AG09319 (cell line): ENCODE results near the gene SLC24A3.

Experiments used
- DNase-seq: peaks from one replicate; pipeline ENCODE4 v3.0.0-alpha.2; 2010; ENCODE audit warnings: low read depth; ENCODE audit errors: extremely low read depth
- TF ChIP-seq, protein P1 (sequence below): IDR thresholded peaks from 2 replicates; pipeline ENCODE4 v1.5.1; 2011; ENCODE audit warnings: low read depth, mild to moderate bottlenecking, inconsistent platforms, low read length, moderate library complexity

The SLC24A3 gene

GRCh38 chr20:19328676-19329075, 116.2 kb downstream of the SLC24A3 start:
- TF ChIP-seq, protein P1, sequence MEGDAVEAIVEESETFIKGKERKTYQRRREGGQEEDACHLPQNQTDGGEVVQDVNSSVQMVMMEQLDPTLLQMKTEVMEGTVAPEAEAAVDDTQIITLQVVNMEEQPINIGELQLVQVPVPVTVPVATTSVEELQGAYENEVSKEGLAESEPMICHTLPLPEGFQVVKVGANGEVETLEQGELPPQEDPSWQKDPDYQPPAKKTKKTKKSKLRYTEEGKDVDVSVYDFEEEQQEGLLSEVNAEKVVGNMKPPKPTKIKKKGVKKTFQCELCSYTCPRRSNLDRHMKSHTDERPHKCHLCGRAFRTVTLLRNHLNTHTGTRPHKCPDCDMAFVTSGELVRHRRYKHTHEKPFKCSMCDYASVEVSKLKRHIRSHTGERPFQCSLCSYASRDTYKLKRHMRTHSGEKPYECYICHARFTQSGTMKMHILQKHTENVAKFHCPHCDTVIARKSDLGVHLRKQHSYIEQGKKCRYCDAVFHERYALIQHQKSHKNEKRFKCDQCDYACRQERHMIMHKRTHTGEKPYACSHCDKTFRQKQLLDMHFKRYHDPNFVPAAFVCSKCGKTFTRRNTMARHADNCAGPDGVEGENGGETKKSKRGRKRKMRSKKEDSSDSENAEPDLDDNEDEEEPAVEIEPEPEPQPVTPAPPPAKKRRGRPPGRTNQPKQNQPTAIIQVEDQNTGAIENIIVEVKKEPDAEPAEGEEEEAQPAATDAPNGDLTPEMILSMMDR, result no peak
- DNase-seq, result no peak

DNA sequence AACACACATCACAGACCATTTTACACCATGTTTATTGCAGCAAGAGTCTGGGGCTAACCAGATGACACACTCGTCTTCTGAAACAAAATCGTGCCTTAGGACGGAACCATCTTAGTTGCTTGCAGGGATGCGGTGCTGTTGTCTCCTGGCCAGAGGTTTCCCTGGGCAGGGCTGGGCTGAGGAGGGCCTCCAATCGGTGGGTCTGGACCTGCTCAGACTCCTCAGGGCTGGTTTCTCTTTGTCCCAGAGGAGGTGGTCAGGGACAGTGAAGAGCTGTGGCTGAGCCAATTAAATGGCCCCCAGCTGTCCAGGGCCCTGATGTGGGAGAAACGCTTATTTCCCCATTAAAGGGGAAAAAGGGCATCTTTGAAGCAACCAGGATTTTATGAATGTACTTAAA, 117.6 kb downstream of the SLC24A3 start:
- no peak for DNase-seq
- TF ChIP-seq, protein P1, result no peak

GRCh38 chr20:19330731-19331130, 118.3 kb downstream of the SLC24A3 start:
- TF ChIP-seq, protein P1, result no peak
- DNase-seq, result no peak

GRCh38 chr20:19333563-19333962, 121.1 kb downstream of the SLC24A3 start:
- no peak for DNase-seq
- TF ChIP-seq, protein P1, result no peak

GRCh38 chr20:19335341-19335740, 122.9 kb downstream of the SLC24A3 start:
- DNase-seq, result no peak

GRCh38 chr20:19335916-19336315, 123.5 kb downstream of the SLC24A3 start:
- no peak for DNase-seq
- TF ChIP-seq, protein P1, result no peak

More at GRCh38 chr20:19335341-19335740, 122.9 kb downstream of the SLC24A3 start:
- TF ChIP-seq, protein P1, result no peak

- TF ChIP-seq, protein P1, result no peak
- DNase-seq, result no peak
These were observed 124.2 kb downstream of the SLC24A3 start for GRCh38 chr20:19336631-19337030.
